Activated naive CD4-positive, alpha-beta T cell treated with anti-CD3 and anti-CD28 coated beads, Interleukin-2, amount 50 U/mL, for 72 hours (primary cell): ENCODE results near the gene AP4M1. TPM values are rescaled to one million over a fixed set of nuclear protein-coding genes. Genes with fewer than 3 reads are reported as not detected.

Experiments
- ATAC-seq, 2 donors: fragments of 150-1000 bp; cut with Tn5 transposase; 2 replicates each; pipeline ENCODE4 v1.10.0; 2021; ENCODE audit warnings: mild to moderate bottlenecking in 2 of 2, moderate library complexity in 2 of 2
- DNase-seq, 2 donors: peaks; one replicate each; pipeline ENCODE4 v3.0.0; 2021 to 2022; ENCODE audit warnings: low spot score in 2 of 2
- H3K27ac Mint-ChIP-seq, 2 donors: one replicate each; pipeline ENCODE4 v1.8.0; 2022; ENCODE audit warnings: mild to moderate bottlenecking in 2 of 2, mixed read lengths in 2 of 2
- H3K36me3 Mint-ChIP-seq, 2 donors: one replicate each; pipeline ENCODE4 v1.8.0; 2022; ENCODE audit warnings: mixed read lengths in 2 of 2
- H3K9me3 Mint-ChIP-seq, 2 donors: one replicate each; pipeline ENCODE4 v1.8.0; 2022; ENCODE audit warnings: mixed read lengths in 2 of 2
- total RNA-seq, 2 donors: library from RNA; stranded (reverse); gene quantifications; one replicate each; pipeline ENCODE4 v1.2.3, GENCODE V29; 2022

The AP4M1 gene
- total RNA-seq, 2 donors from 2014 or later = 8.4 to 13.6 TPM

GRCh38 chr7:100095289-100095688 lies 6.2 kb upstream of the AP4M1 start:
- H3K36me3 Mint-ChIP-seq = peaks cover 53 to 54% of the 10 kb centered on the region in 2 donors
- peak overlapping the region in 1 of 2 donors; percentile 52 for H3K27ac Mint-ChIP-seq
- no peaks in the 10 kb centered on the region for H3K9me3 Mint-ChIP-seq
- DNase-seq = no peak
- ATAC-seq = no peak

- ATAC-seq = no peak
- Mint-ChIP-seq H3K36me3 (peaks cover 57% of the 10 kb centered on the region in 2 donors), H3K27ac (peak overlapping the region in 1 of 2 donors; percentile 52), H3K9me3 (no peaks in the 10 kb centered on the region)
- DNase-seq = no peak
These were observed 5.7 kb upstream of the AP4M1 start for GRCh38 chr7:100095704-100096103.

- DNase-seq (no peak), ATAC-seq (no peak)
- Mint-ChIP-seq H3K27ac (peak overlapping the region; percentile 88 to 96), H3K9me3 (no peaks in the 10 kb centered on the region), H3K36me3 (peaks cover 49 to 50% of the 10 kb centered on the region in 2 donors)
These were observed 2.5 kb upstream of the AP4M1 start for GRCh38 chr7:100098913-100099312.

- H3K36me3 Mint-ChIP-seq = peaks cover 47 to 48% of the 10 kb centered on the region in 2 donors
- DNase-seq (no peak), ATAC-seq (no peak)
- peak overlapping the region; percentile 88 to 96 for H3K27ac Mint-ChIP-seq
- H3K9me3 Mint-ChIP-seq = no peaks in the 10 kb centered on the region
These were observed 2.0 kb upstream of the AP4M1 start for GRCh38 chr7:100099452-100099851.

- ATAC-seq (peak; percentile 80 to 81), DNase-seq (peak; percentile 87 to 91)
- peaks cover 39 to 43% of the 10 kb centered on the region in 2 donors for H3K36me3 Mint-ChIP-seq
- peak overlapping the region; percentile 88 to 96 for H3K27ac Mint-ChIP-seq
- no peaks in the 10 kb centered on the region for H3K9me3 Mint-ChIP-seq
These were observed 925 bp upstream of the AP4M1 start for GRCh38 chr7:100100420-100101015.

GRCh38 chr7:100102950-100103840 lies 1.8 kb downstream of the AP4M1 start:
- no peak for ATAC-seq
- Mint-ChIP-seq H3K27ac (peak overlapping the region; percentile 68 to 88), H3K36me3 (peaks cover 24 to 25% of the 10 kb centered on the region in 2 donors), H3K9me3 (no peaks in the 10 kb centered on the region)
- no peak for DNase-seq

GRCh38 chr7:100105534-100105933 lies 4.1 kb downstream of the AP4M1 start:
- peaks cover under 1 to 2% of the 10 kb centered on the region in 2 donors for H3K36me3 Mint-ChIP-seq
- ATAC-seq = no peak
- H3K27ac Mint-ChIP-seq = no peak overlapping the region
- no peaks in the 10 kb centered on the region for H3K9me3 Mint-ChIP-seq
- no peak for DNase-seq

GRCh38 chr7:100106633-100107032 lies 5.2 kb downstream of the AP4M1 start:
- no peaks in the 10 kb centered on the region for H3K36me3 Mint-ChIP-seq
- ATAC-seq (no peak), DNase-seq (no peak)
- H3K9me3 Mint-ChIP-seq = no peaks in the 10 kb centered on the region
- H3K27ac Mint-ChIP-seq = peak overlapping the region in 1 of 2 donors; percentile 47

- DNase-seq (no peak), ATAC-seq (no peak)
- H3K36me3 Mint-ChIP-seq = no peaks in the 10 kb centered on the region
- H3K9me3 Mint-ChIP-seq = no peaks in the 10 kb centered on the region
- peak overlapping the region in 1 of 2 donors; percentile 47 for H3K27ac Mint-ChIP-seq
These were observed 5.8 kb downstream of the AP4M1 start for GRCh38 chr7:100107125-100107737.

- ATAC-seq (no peak), DNase-seq (no peak)
- no peaks in the 10 kb centered on the region for H3K36me3 Mint-ChIP-seq
- H3K9me3 Mint-ChIP-seq = no peaks in the 10 kb centered on the region
- H3K27ac Mint-ChIP-seq = no peak overlapping the region
These were observed 6.4 kb downstream of the AP4M1 start for GRCh38 chr7:100107890-100108289.

- H3K27ac Mint-ChIP-seq = no peak overlapping the region
- ATAC-seq = no peak
These were observed 8.2 kb downstream of the AP4M1 start for GRCh38 chr7:100109521-100110163.

GRCh38 chr7:100111156-100111555 lies 9.7 kb downstream of the AP4M1 start:
- DNase-seq (no peak), ATAC-seq (no peak)
- Mint-ChIP-seq H3K9me3 (no peaks in the 10 kb centered on the region), H3K27ac (peak overlapping the region in 1 of 2 donors; percentile 61), H3K36me3 (peaks cover 0 to 4% of the 10 kb centered on the region in 2 donors)

More at GRCh38 chr7:100109521-100110163, 8.2 kb downstream of the AP4M1 start:
- H3K9me3 Mint-ChIP-seq = no peaks in the 10 kb centered on the region
- no peak for DNase-seq
- peaks cover 0 to 4% of the 10 kb centered on the region in 2 donors for H3K36me3 Mint-ChIP-seq

- no peaks in the 10 kb centered on the region for H3K9me3 Mint-ChIP-seq
- no peak for DNase-seq
- peaks cover 0 to 4% of the 10 kb centered on the region in 2 donors for H3K36me3 Mint-ChIP-seq
- H3K27ac Mint-ChIP-seq = no peak overlapping the region
- ATAC-seq = no peak
These were observed 10.5 kb downstream of the AP4M1 start for GRCh38 chr7:100111914-100112313.

- no peak for ATAC-seq
- no peak for DNase-seq
- no peak overlapping the region for H3K27ac Mint-ChIP-seq
- H3K36me3 Mint-ChIP-seq = peaks cover 7 to 20% of the 10 kb centered on the region in 2 donors
- H3K9me3 Mint-ChIP-seq = no peaks in the 10 kb centered on the region
These were observed 13.6 kb downstream of the AP4M1 start for GRCh38 chr7:100115026-100115425.

- no peak for ATAC-seq
- no peak for DNase-seq
- Mint-ChIP-seq H3K36me3 (peaks cover 7 to 20% of the 10 kb centered on the region in 2 donors), H3K9me3 (no peaks in the 10 kb centered on the region), H3K27ac (peak overlapping the region; percentile 94 to 99)
These were observed 17.1 kb downstream of the AP4M1 start for GRCh38 chr7:100118388-100119071.
